Cardiac muscle cell (in vitro differentiated cells and primary cell): ENCODE results near the gene UNC5B. TPM values are rescaled to one million over a fixed set of nuclear protein-coding genes. Genes with fewer than 3 reads are reported as not detected.

ENCODE experiments used
- DNase-seq, 2 donors: peaks; one replicate each; pipeline versions ENCODE4 v3.0.0 to v3.0.0-alpha.2; 2010 to 2017; ENCODE audit warnings: low read depth in 1 of 2, low spot score in 1 of 2
- H3K27ac ChIP-seq: fragments of 200-600 bp; sonication (generic); 2 replicates; pipeline ENCODE4 v1.5.1; 2016
- H3K27me3 ChIP-seq: fragments of 200-600 bp; sonication (generic); 2 replicates; pipeline ENCODE4 v1.6.0; 2016; ENCODE audit warnings: control low read depth
- H3K36me3 ChIP-seq: fragments of 200-600 bp; sonication (generic); 2 replicates; pipeline ENCODE4 v1.5.1; 2016; ENCODE audit warnings: control low read depth
- H3K4me1 ChIP-seq: fragments of 200-600 bp; sonication (generic); 2 replicates; pipeline ENCODE4 v1.8.1; 2017; ENCODE audit warnings: low read depth, mild to moderate bottlenecking, mixed run types
- H3K4me3 ChIP-seq: fragments of 200-600 bp; sonication (generic); 2 replicates; pipeline ENCODE4 v1.5.1; 2016; ENCODE audit warnings: mild to moderate bottlenecking
- H3K9me3 ChIP-seq: fragments of 200-600 bp; sonication (generic); 2 replicates; pipeline ENCODE4 v1.5.1; 2017; ENCODE audit warnings: low read depth, mild to moderate bottlenecking, control low read depth
- polyA plus RNA-seq: library from polyadenylated mRNA; unstranded; fragments of >200 nt; fragmentation: Nextera tagmentation; extraction: Ambion mirVana; gene quantifications from 2 replicates; pipeline ENCODE4 v1.2.1, GENCODE V29; 2016
- total RNA-seq: library from RNA; depleted of rRNA; stranded (reverse); fragments of >200 nt; gene quantifications from 2 replicates; pipeline ENCODE4 v1.2.3, GENCODE V29; 2016
- TF ChIP-seq, protein P1 (sequence below): IDR thresholded peaks from 2 replicates; pipeline ENCODE4 v1.5.1; 2012; ENCODE audit warnings: low read depth, mild to moderate bottlenecking, low read length

Gene UNC5B
- total and polyA plus RNA-seq, 2 experiments from 2014 or later, result 73.3 to 172 TPM

DNA sequence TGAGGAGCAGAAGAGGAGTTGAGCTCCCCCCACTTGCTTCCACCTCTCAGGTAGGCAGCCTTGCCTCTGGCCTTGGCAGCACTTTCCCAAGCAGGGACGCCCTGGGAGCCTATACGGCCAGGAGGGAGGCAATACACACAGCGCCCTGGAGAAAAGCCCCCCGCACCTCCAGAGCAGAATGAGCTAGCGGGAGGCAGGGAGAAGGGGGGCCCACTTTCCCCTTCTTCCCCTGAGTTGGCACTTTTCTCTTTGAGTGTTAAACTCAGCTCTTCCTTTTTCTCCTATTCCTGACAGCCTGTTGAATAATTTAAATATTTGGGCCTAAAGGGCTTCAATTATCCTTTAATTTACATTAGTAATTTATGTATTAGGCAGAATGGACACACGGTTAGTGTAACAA, 35.8 kb downstream of the UNC5B start:
- Histone ChIP-seq H3K4me1 (peaks cover 69% of the 10 kb centered on the region), H3K27me3 (no peaks in the 10 kb centered on the region), H3K9me3 (no peaks in the 10 kb centered on the region), H3K27ac (peak overlapping the region; percentile 47), H3K36me3 (no peaks in the 10 kb centered on the region), H3K4me3 (no peak overlapping the region)
- TF ChIP-seq, protein P1, sequence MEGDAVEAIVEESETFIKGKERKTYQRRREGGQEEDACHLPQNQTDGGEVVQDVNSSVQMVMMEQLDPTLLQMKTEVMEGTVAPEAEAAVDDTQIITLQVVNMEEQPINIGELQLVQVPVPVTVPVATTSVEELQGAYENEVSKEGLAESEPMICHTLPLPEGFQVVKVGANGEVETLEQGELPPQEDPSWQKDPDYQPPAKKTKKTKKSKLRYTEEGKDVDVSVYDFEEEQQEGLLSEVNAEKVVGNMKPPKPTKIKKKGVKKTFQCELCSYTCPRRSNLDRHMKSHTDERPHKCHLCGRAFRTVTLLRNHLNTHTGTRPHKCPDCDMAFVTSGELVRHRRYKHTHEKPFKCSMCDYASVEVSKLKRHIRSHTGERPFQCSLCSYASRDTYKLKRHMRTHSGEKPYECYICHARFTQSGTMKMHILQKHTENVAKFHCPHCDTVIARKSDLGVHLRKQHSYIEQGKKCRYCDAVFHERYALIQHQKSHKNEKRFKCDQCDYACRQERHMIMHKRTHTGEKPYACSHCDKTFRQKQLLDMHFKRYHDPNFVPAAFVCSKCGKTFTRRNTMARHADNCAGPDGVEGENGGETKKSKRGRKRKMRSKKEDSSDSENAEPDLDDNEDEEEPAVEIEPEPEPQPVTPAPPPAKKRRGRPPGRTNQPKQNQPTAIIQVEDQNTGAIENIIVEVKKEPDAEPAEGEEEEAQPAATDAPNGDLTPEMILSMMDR, result no peak
- no peak for DNase-seq

DNA sequence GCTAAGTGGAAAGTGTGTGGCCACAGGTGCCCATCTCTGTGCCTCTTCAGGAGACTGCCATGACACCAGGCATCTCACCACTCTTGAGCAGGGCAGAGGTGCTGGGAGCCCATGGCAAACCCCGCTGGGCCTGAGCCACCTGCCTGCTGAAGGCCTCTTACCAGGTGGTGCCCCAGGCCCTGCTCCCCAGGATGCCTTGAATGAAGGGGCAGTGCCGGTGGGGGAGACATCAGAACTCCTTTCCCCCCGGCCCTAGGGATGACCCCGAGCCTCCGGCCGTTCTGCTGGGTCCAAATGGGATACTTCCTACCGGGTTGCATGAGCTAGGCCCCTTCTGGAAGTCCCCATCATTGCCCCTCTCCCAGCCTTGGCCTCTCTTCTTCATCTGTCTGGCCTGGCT, 37.6 kb downstream of the UNC5B start:
- Histone ChIP-seq H3K4me3 (no peak overlapping the region), H3K4me1 (peaks cover 66% of the 10 kb centered on the region), H3K27me3 (no peaks in the 10 kb centered on the region), H3K9me3 (no peaks in the 10 kb centered on the region), H3K27ac (peak overlapping the region; percentile 48), H3K36me3 (no peaks in the 10 kb centered on the region)
- TF ChIP-seq, protein P1, result no peak
- no peak for DNase-seq

- no peaks in the 10 kb centered on the region for H3K27me3 ChIP-seq
- H3K9me3 ChIP-seq, result no peaks in the 10 kb centered on the region
- no peak overlapping the region for H3K4me3 ChIP-seq
- peak overlapping the region; percentile 48 for H3K27ac ChIP-seq
- H3K36me3 ChIP-seq, result no peaks in the 10 kb centered on the region
- no peak for DNase-seq
- TF ChIP-seq, protein P1, result no peak
- H3K4me1 ChIP-seq, result peaks cover 66% of the 10 kb centered on the region
Observed at GRCh38 chr10:71250405-71250804, 38.0 kb downstream of the UNC5B start.

- Histone ChIP-seq H3K4me3 (no peak overlapping the region), H3K4me1 (peaks cover 66% of the 10 kb centered on the region), H3K9me3 (no peaks in the 10 kb centered on the region), H3K27ac (peak overlapping the region; percentile 21), H3K27me3 (no peaks in the 10 kb centered on the region), H3K36me3 (no peaks in the 10 kb centered on the region)
- TF ChIP-seq, protein P1, result no peak
- DNase-seq, result no peak
Observed at GRCh38 chr10:71250842-71251241, 38.5 kb downstream of the UNC5B start.

DNA sequence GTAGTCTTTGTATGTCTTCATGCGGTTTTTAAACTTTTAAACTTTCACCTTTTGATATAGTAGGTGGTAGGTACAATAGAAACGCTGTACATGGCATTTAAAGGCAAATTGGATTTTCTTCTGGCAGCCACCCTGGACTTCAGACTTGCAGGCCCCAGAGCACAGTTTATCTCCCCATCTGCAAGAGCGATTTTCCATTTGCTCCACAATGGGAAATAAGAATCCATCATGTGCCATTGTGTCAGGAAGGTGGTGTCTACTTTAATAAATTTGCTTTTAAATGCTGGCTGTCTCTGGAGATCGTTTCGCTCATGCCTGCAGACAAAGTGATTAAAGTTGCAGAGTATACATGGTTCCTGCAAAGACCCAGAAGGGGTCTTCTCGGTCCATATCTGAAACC, 38.9 kb downstream of the UNC5B start:
- H3K4me1 ChIP-seq, result peaks cover 64% of the 10 kb centered on the region
- peak overlapping the region; percentile 71 for H3K27ac ChIP-seq

More for the DNA sequence above, 38.9 kb downstream of the UNC5B start:
- TF ChIP-seq, protein P1, result no peak
- H3K4me3 ChIP-seq, result no peak overlapping the region
- no peaks in the 10 kb centered on the region for H3K27me3 ChIP-seq
- H3K9me3 ChIP-seq, result no peaks in the 10 kb centered on the region
- H3K36me3 ChIP-seq, result no peaks in the 10 kb centered on the region
- DNase-seq, result no peak
